Measurements from ENCODE around the gene IFIH1. TPM values are rescaled to one million over a fixed set of nuclear protein-coding genes. Genes with fewer than 3 reads are reported as not detected.

IFIH1 gene
- total and polyA plus RNA-seq, 2 of the 8 experiments (the other 6 are each of a cell fraction or from before 2014, with no cell fraction given), result 0.32 to 2.0 TPM

- no peak overlapping the region for H3K4ac ChIP-seq (replicated peaks; ENCODE audit: insufficient read length, low read depth, low read length)
- 78% methylated on average over 1 of the region's 1 CpG; no CpG with 5 or more reads in 1 of the 2 experiments for WGBS, 2 experiments (ENCODE audit: extremely low coverage in 1 of 2, insufficient coverage in 1 of 2, insufficient read length in 1 of 2, insufficient replicate concordance in 2 of 2, low coverage in 1 of 2, low lambda C conversion rate in 2 of 2, missing lambda C conversion rate in 1 of 2)
- H4K20me1 ChIP-seq (replicated peaks in 1 of 2; ENCODE audit: control insufficient read depth in 1 of 2, insufficient read depth in 2 of 2, low read length in 2 of 2), result no peaks in the 10 kb centered on the region
- no peaks in the 10 kb centered on the region for H3K27me3 ChIP-seq (replicated peaks in 1 of 4; ENCODE audit: control insufficient read depth in 3 of 4, extremely low read depth in 1 of 4, insufficient read depth in 3 of 4, low read length in 3 of 4)
- no peaks in the 10 kb centered on the region for H3K23me2 ChIP-seq (ENCODE audit: low read depth, low read length)
- H3K18ac ChIP-seq (ENCODE audit: extremely low read depth, low read length), result no peak overlapping the region
- H3K4me1 ChIP-seq (replicated peaks in 1 of 4; ENCODE audit: control insufficient read depth in 3 of 4, insufficient read depth in 4 of 4, low read length in 3 of 4), result no peaks in the 10 kb centered on the region
- ChIA-PET CTCF (ENCODE audit: partially characterized antibody) (interaction anchor here (1.5 to 1.8 kb wide), 2 partner anchors 12 to 65 kb away, joined by 3 to 6 read pairs; no protein-coding TSS in a partner anchor), POLR2A (ENCODE audit: partially characterized antibody) (no interaction called here)
- no peak overlapping the region for H2BK5ac ChIP-seq (ENCODE audit: low read depth, low read length)
- H3K27ac ChIP-seq (ENCODE audit: low read depth, low read length), result no peak overlapping the region
- FAIRE-seq (no peak), DNase-seq (ENCODE audit: low read depth in 1 of 2, low spot score in 2 of 2) (no peak)
- H3K36me3 ChIP-seq (ENCODE audit: control insufficient read depth in 2 of 4, insufficient read depth in 4 of 4, low read length in 3 of 4), result no peaks in the 10 kb centered on the region
- no peak overlapping the region for H2BK20ac ChIP-seq (ENCODE audit: low read length)
- no peak overlapping the region for H3K9ac ChIP-seq (replicated peaks in 1 of 4; ENCODE audit: extremely low read depth in 1 of 4, low read depth in 3 of 4, low read length in 3 of 4)
- no peak overlapping the region for H3K14ac ChIP-seq (ENCODE audit: insufficient read length)
- no peak overlapping the region for H4K91ac ChIP-seq (replicated peaks; ENCODE audit: insufficient read length, low read length)
- no peak overlapping the region for H3K56ac ChIP-seq (replicated peaks; ENCODE audit: insufficient read length, low read depth, low read length)
- no peak overlapping the region for H2AFZ ChIP-seq (ENCODE audit: low read length)
- no peak overlapping the region for H3K4me2 ChIP-seq (ENCODE audit: insufficient read depth in 1 of 2, low read depth in 2 of 2, low read length in 2 of 2)
- H3K79me2 ChIP-seq (ENCODE audit: control insufficient read depth in 1 of 2, insufficient read depth in 2 of 2, low read length in 2 of 2), result no peaks in the 10 kb centered on the region
- no peak overlapping the region for H2BK120ac ChIP-seq (replicated peaks; ENCODE audit: low read depth, low read length)
- H4K5ac ChIP-seq (ENCODE audit: insufficient read length, low read depth, low read length), result no peak overlapping the region
- H3K4me3 ChIP-seq (ENCODE audit: extremely low read depth in 1 of 4, insufficient read depth in 2 of 4, low read depth in 3 of 4, low read length in 4 of 4), result no peak overlapping the region
- H2AK5ac ChIP-seq (ENCODE audit: low read depth, low read length), result no peak overlapping the region
- no peaks in the 10 kb centered on the region for H3K79me1 ChIP-seq (ENCODE audit: low read depth, low read length)
- H3K23ac ChIP-seq (ENCODE audit: insufficient read length), result no peak overlapping the region
- H2BK15ac ChIP-seq (ENCODE audit: low read length), result no peak overlapping the region
- no peak overlapping the region for H4K8ac ChIP-seq (ENCODE audit: extremely low read depth, insufficient read depth, low read length)
- H2BK12ac ChIP-seq (ENCODE audit: low read depth, low read length), result no peak overlapping the region
- H3K9me3 ChIP-seq (ENCODE audit: insufficient read depth in 2 of 2, low read depth in 1 of 2, low read length in 1 of 2), result peaks cover 0 to 9% of the 10 kb centered on the region in 2 experiments; a peak in 1 of 4 replicates
- TF ChIP-seq SIN3A (conservative IDR thresholded peaks at IDR 0.05 in 1 of 2, IDR thresholded peaks at IDR 0.05 in 1 of 2; ENCODE audit: low read depth in 1 of 2, low read length in 2 of 2) (no peak), CHD2 (IDR thresholded peaks at IDR 0.05; ENCODE audit: low read length) (no peak), E2F6 (IDR thresholded peaks at IDR 0.05) (no peak), POU5F1 (IDR thresholded peaks at IDR 0.05; ENCODE audit: low read depth, low read length) (no peak), SP1 (IDR thresholded peaks at IDR 0.05; ENCODE audit: low read depth, low read length) (no peak), TAF7 (optimal IDR thresholded peaks at IDR 0.05; ENCODE audit: borderline replicate concordance, low read depth, low read length) (no peak), ASH2L (IDR thresholded peaks at IDR 0.05; ENCODE audit: low read length) (no peak), CBX5 (IDR thresholded peaks at IDR 0.05; ENCODE audit: low read depth, low read length) (no peak), SP4 (IDR thresholded peaks at IDR 0.05; ENCODE audit: low read length) (no peak), RBBP5 (IDR thresholded peaks at IDR 0.05; ENCODE audit: borderline replicate concordance, low read depth, low read length) (no peak), EZH2 (IDR thresholded peaks at IDR 0.05; ENCODE audit: low read depth, low read length, severe bottlenecking) (no peak), HDAC6 (IDR thresholded peaks at IDR 0.05; ENCODE audit: low read depth, low read length) (no peak)
- TF ChIP-seq, protein P1, sequence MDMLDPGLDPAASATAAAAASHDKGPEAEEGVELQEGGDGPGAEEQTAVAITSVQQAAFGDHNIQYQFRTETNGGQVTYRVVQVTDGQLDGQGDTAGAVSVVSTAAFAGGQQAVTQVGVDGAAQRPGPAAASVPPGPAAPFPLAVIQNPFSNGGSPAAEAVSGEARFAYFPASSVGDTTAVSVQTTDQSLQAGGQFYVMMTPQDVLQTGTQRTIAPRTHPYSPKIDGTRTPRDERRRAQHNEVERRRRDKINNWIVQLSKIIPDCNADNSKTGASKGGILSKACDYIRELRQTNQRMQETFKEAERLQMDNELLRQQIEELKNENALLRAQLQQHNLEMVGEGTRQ (IDR thresholded peaks at IDR 0.05; ENCODE audit: low read length), result no peak
Measured at GRCh38 chr2:162233197-162233596, 85.3 kb downstream of the IFIH1 start.

All from H1 (cell line).